ENCODE data around the gene EFCAB13.
A peak's percentile ranks its signal among the peaks of the same experiment; 100 is the strongest.

Gene EFCAB13

GRCh38 chr17:47323382-47324223 is at the start of gene EFCAB13:
TSS of gene EFCAB13 (plus strand) at chr17:47323955. CDS start at chr17:47328354, 4,399 bp downstream.
- peaks cover 13% of the 10 kb centered on the region for H3K27me3 Mint-ChIP-seq
- intact Hi-C loops (cut with micrococcal nuclease) = loop anchor here (10.0 kb wide), 1 partner anchor 139 kb away; the partner anchor contains the start of gene CDC27
- H3K4me3 Mint-ChIP-seq = peak within 1 kb of the TSS; percentile 88
- H3K27ac Mint-ChIP-seq = peak within 1 kb of the TSS; percentile 100
- H3K36me3 Mint-ChIP-seq (ENCODE audit: low read depth) = peaks cover 18% of the 10 kb centered on the region
- H3K9me3 Mint-ChIP-seq = no peaks in the 10 kb centered on the region
- peaks cover 29% of the 10 kb centered on the region for H3K4me1 Mint-ChIP-seq (ENCODE audit: low read depth)

- no peak overlapping the region for H3K4me3 Mint-ChIP-seq
- H3K4me1 Mint-ChIP-seq (ENCODE audit: low read depth) = peaks cover 49% of the 10 kb centered on the region
- H3K27me3 Mint-ChIP-seq = peaks cover 1% of the 10 kb centered on the region
- no peak overlapping the region for H3K27ac Mint-ChIP-seq
- intact Hi-C loops (cut with micrococcal nuclease) = no loop called here
- H3K36me3 Mint-ChIP-seq (ENCODE audit: low read depth) = no peaks in the 10 kb centered on the region
- H3K9me3 Mint-ChIP-seq = peaks cover 11% of the 10 kb centered on the region
Measured at GRCh38 chr17:47274319-47275069, 49.3 kb upstream of the EFCAB13 start.

- intact Hi-C loops (cut with micrococcal nuclease) = no loop called here
- H3K36me3 Mint-ChIP-seq (ENCODE audit: low read depth) = no peaks in the 10 kb centered on the region
- H3K4me1 Mint-ChIP-seq (ENCODE audit: low read depth) = peaks cover 56% of the 10 kb centered on the region
- H3K9me3 Mint-ChIP-seq = peaks cover 2% of the 10 kb centered on the region
- no peak overlapping the region for H3K4me3 Mint-ChIP-seq
- peaks cover 1% of the 10 kb centered on the region for H3K27me3 Mint-ChIP-seq
- H3K27ac Mint-ChIP-seq = no peak overlapping the region
Measured at GRCh38 chr17:47275245-47275984, 48.3 kb upstream of the EFCAB13 start.

DNA sequence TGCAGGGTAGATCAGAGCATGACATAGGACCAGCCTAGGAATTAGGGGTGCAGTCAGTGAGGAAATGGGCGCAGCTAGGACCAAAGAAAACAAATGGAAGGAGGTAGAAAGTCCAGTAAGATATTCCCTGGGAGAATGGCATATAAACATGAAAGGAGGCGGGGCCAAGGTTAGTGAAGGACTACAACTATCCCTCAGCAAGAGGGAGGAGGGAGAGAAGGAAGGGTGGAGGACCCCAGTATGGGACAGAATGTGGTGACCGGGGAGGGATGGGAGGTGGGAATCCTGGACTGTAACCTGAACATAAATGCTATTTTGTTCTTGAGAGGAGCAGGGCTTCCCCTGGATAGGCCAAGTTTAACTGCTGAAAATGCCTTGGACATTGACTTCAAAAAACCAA is 47.3 kb upstream of the EFCAB13 start:
- Mint-ChIP-seq H3K27me3 (peaks cover 1% of the 10 kb centered on the region), H3K4me3 (no peak overlapping the region), H3K9me3 (no peaks in the 10 kb centered on the region), H3K36me3 (ENCODE audit: low read depth) (no peaks in the 10 kb centered on the region), H3K4me1 (ENCODE audit: low read depth) (peaks cover 66% of the 10 kb centered on the region), H3K27ac (no peak overlapping the region)
- intact Hi-C loops (cut with micrococcal nuclease) = no loop called here

DNA sequence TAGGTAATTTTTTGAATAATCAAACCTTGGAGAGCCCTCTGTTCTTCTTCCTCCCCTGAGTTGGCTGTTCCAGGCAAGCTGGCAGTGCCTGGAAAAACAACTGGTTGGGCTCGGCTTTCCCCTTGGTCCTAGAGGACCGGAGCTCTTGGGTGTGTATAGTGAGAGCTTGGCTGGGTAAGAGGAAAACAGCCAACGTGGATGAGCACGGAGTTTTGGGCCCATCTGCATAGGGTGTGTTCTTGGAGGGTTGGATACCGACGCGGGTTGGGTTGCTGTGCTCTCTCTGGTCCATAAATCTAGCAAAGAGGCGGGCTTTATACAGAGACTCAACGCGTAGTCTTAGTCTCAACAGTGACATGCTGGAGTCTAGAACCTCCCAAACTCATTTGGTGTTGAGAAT is 46.9 kb upstream of the EFCAB13 start:
- Mint-ChIP-seq H3K4me1 (ENCODE audit: low read depth) (peaks cover 68% of the 10 kb centered on the region), H3K36me3 (ENCODE audit: low read depth) (no peaks in the 10 kb centered on the region), H3K27ac (no peak overlapping the region), H3K9me3 (no peaks in the 10 kb centered on the region), H3K4me3 (no peak overlapping the region), H3K27me3 (peaks cover 1% of the 10 kb centered on the region)
- intact Hi-C loops (cut with micrococcal nuclease) = no loop called here

- peaks cover 68% of the 10 kb centered on the region for H3K4me1 Mint-ChIP-seq (ENCODE audit: low read depth)
- no peak overlapping the region for H3K27ac Mint-ChIP-seq
- intact Hi-C loops (cut with micrococcal nuclease) = loop anchor here (2.0 kb wide), 1 partner anchor 37 kb away; no protein-coding TSS in a partner anchor
Measured at GRCh38 chr17:47277921-47278320, 45.8 kb upstream of the EFCAB13 start.

DNA sequence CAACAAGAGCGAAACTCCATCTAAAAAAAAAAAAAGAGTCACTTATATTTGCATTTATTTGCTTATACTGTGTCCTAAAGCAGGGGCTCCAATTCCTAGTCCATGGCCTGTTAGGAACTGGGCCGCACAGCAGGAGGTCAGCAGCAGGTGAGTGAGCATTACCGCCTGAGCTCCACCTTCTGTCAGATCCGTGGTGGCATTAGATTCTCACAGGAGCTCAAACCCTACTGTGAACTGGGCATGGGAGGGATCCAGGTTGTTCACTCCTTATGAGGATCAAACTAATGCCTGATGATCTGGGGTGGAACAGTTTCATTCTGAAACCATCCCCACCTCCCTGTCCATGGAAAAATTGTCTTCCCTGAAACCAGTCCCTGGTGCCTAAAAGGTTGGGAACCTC is 45.2 kb upstream of the EFCAB13 start:
- Mint-ChIP-seq H3K36me3 (ENCODE audit: low read depth) (no peaks in the 10 kb centered on the region), H3K27ac (peak overlapping the region; percentile 79), H3K4me3 (no peak overlapping the region), H3K4me1 (ENCODE audit: low read depth) (peaks cover 68% of the 10 kb centered on the region), H3K27me3 (peaks cover 1% of the 10 kb centered on the region), H3K9me3 (no peaks in the 10 kb centered on the region)
- intact Hi-C loops (cut with micrococcal nuclease) = loop anchor here (2.0 kb wide), 1 partner anchor 36 kb away; no protein-coding TSS in a partner anchor

More at GRCh38 chr17:47277921-47278320, 45.8 kb upstream of the EFCAB13 start:
- Mint-ChIP-seq H3K9me3 (no peaks in the 10 kb centered on the region), H3K27me3 (no peaks in the 10 kb centered on the region), H3K4me3 (no peak overlapping the region), H3K36me3 (ENCODE audit: low read depth) (no peaks in the 10 kb centered on the region)

- peak overlapping the region; percentile 64 for H3K4me3 Mint-ChIP-seq
- intact Hi-C loops (cut with micrococcal nuclease) = loop anchor here (2.0 kb wide), 1 partner anchor 36 kb away; no protein-coding TSS in a partner anchor
Measured at GRCh38 chr17:47279062-47279801, 44.5 kb upstream of the EFCAB13 start.

DNA sequence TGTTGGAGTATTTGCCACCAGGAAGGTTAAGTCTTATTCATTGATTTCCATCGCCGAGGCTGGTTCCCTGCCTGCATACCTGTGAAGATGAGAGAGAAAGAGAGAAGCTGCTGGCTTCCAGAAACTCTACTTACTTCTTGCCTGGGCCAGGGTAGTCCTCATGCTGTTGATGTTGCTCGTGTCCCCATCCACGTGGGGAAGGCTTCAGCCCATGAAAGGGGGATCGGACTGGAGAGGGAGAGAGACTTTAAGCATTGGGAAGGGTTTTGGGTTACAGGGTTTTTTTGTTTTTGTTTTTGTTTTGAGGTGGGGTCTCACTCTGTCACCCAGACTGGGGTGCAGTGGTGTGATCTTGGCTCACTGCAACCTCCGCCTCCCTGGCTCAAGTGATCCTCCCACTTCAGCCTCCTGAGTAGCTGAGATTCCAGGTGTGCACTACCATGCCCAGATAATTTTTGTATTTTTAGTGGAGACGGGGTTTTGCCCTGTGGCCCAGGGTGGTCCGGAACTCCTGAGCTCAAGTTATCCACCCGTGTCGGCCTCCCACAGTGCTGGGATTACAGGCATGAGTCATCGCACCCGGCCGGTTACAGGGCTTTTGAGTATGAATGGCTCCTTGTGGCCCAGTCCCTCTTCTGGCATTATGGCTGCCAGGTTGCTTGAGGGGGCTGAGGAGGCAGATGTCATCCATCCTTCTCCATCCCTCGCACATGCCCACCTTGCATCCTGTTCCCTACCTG is 43.5 kb upstream of the EFCAB13 start:
- no peak overlapping the region for H3K4me3 Mint-ChIP-seq
- H3K27me3 Mint-ChIP-seq = peaks cover 4% of the 10 kb centered on the region
- H3K9me3 Mint-ChIP-seq = no peaks in the 10 kb centered on the region
- intact Hi-C loops (cut with micrococcal nuclease) = no loop called here
- H3K27ac Mint-ChIP-seq = peak overlapping the region; percentile 79
- no peaks in the 10 kb centered on the region for H3K36me3 Mint-ChIP-seq (ENCODE audit: low read depth)
- peaks cover 63% of the 10 kb centered on the region for H3K4me1 Mint-ChIP-seq (ENCODE audit: low read depth)

More at GRCh38 chr17:47279062-47279801, 44.5 kb upstream of the EFCAB13 start:
- H3K27me3 Mint-ChIP-seq = peaks cover 4% of the 10 kb centered on the region
- H3K4me1 Mint-ChIP-seq (ENCODE audit: low read depth) = peaks cover 68% of the 10 kb centered on the region
- H3K9me3 Mint-ChIP-seq = no peaks in the 10 kb centered on the region
- H3K36me3 Mint-ChIP-seq (ENCODE audit: low read depth) = no peaks in the 10 kb centered on the region
- peak overlapping the region; percentile 79 for H3K27ac Mint-ChIP-seq

DNA sequence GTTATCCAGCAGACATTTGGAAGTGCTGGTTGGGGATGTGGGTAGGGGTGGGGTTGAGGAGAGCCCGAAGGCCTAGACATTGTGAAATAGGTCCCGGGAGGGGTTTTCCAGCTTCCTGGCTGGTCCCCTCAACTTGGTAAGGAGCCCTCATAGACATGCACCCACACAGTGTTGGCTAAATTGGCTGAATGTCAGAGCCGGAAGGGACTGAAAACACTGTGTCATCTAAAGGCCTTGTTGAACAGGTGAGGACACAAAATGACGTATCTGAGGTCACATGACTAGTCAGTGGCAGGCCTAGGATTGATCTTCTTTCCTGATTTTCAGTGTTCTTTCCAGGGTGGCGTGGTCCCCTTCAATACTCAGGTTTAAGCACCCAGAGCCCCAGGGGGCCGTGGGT is 42.5 kb upstream of the EFCAB13 start:
- intact Hi-C loops (cut with micrococcal nuclease) = no loop called here
- H3K27ac Mint-ChIP-seq = no peak overlapping the region

GRCh38 chr17:47285003-47285402 is 38.8 kb upstream of the EFCAB13 start:
- H3K4me3 Mint-ChIP-seq = no peak overlapping the region
- H3K4me1 Mint-ChIP-seq (ENCODE audit: low read depth) = peaks cover 24% of the 10 kb centered on the region
- peaks cover 10% of the 10 kb centered on the region for H3K27me3 Mint-ChIP-seq
- H3K27ac Mint-ChIP-seq = no peak overlapping the region
- no peaks in the 10 kb centered on the region for H3K9me3 Mint-ChIP-seq
- no peaks in the 10 kb centered on the region for H3K36me3 Mint-ChIP-seq (ENCODE audit: low read depth)
- intact Hi-C loops (cut with micrococcal nuclease) = no loop called here

More for the DNA sequence above, 42.5 kb upstream of the EFCAB13 start:
- H3K9me3 Mint-ChIP-seq = no peaks in the 10 kb centered on the region
- H3K36me3 Mint-ChIP-seq (ENCODE audit: low read depth) = no peaks in the 10 kb centered on the region
- H3K4me1 Mint-ChIP-seq (ENCODE audit: low read depth) = peaks cover 53% of the 10 kb centered on the region
- no peak overlapping the region for H3K4me3 Mint-ChIP-seq
- peaks cover 7% of the 10 kb centered on the region for H3K27me3 Mint-ChIP-seq

DNA sequence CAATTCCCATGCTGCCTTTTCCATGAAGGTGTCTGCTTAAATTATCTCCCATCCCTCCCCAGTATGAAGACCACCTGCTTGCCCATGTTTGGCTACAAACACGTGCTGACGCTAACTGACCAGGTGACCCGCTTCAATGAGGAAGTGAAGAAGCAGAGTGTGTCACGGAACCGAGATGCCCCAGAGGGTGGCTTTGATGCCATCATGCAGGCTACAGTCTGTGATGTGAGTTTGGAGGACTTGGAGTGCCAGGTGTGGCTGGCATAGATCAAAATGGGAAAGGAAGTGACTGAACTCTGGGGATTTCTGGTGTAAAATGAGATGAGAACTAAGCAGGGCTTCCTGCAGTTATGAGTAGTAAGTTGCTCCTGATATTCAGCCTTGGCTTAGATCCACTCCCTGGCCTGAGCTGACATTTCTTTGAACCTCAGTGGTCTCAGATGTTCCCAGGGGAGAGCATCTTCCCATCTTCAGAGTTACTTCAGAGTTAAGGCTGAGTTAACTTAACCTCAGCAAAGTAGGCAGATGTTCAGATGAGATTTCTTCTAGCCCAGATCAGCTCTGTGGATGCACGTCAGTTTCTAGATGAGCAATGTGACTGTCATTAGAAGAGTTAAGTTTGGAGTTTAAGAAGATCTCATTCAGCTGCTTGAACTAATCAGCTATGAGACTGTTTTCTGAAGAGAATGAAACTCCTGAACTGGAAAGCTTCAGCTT is 37.4 kb upstream of the EFCAB13 start:
- H3K4me1 Mint-ChIP-seq (ENCODE audit: low read depth) = peaks cover 10% of the 10 kb centered on the region
- H3K9me3 Mint-ChIP-seq = no peaks in the 10 kb centered on the region
- H3K27ac Mint-ChIP-seq = no peak overlapping the region
- peaks cover 14% of the 10 kb centered on the region for H3K27me3 Mint-ChIP-seq
- H3K36me3 Mint-ChIP-seq (ENCODE audit: low read depth) = no peaks in the 10 kb centered on the region
- intact Hi-C loops (cut with micrococcal nuclease) = no loop called here
- no peak overlapping the region for H3K4me3 Mint-ChIP-seq

All from dendritic cell treated with granulocyte-macrophage colony-stimulating factor and Interleukin-4, amounts not matched to agents 40 ng/mL and 50 ng/mL, for 4 days (primary cell).